Omental fat pad (tissue), 4 donors: ENCODE data around the gene PCOLCE2. TPM values are rescaled to one million over a fixed set of nuclear protein-coding genes. Genes with fewer than 3 reads are reported as not detected.

Source experiments
- ATAC-seq: fragments of 150-250 bp; one replicate; pipeline ENCODE4 v1.9.1; 2016; ENCODE audit warnings: mild to moderate bottlenecking, moderate library complexity; ENCODE audit not compliant: low FRiP score
- DNase-seq: peaks from one replicate; pipeline ENCODE4 v3.0.0-alpha.2; 2019; ENCODE audit warnings: low spot score
- total RNA-seq, 4 donors: library from RNA; depleted of rRNA; stranded (reverse); fragments of >200 nt; gene quantifications; one replicate each; pipeline ENCODE4 v1.1.0, GENCODE V29; 2016
- TF ChIP-seq, protein P1 (sequence below), 3 donors: fragments of 450-650 bp; IDR thresholded peaks; one replicate each; pipeline ENCODE4 v1.5.1; 2016 to 2017; ENCODE audit warnings: antibody characterized with exemption in 3 of 3, mild to moderate bottlenecking in 3 of 3, moderate library complexity in 2 of 3

Gene PCOLCE2
- total RNA-seq, 4 donors from 2014 or later, result 70.3 to 238 (median 159) TPM

DNA sequence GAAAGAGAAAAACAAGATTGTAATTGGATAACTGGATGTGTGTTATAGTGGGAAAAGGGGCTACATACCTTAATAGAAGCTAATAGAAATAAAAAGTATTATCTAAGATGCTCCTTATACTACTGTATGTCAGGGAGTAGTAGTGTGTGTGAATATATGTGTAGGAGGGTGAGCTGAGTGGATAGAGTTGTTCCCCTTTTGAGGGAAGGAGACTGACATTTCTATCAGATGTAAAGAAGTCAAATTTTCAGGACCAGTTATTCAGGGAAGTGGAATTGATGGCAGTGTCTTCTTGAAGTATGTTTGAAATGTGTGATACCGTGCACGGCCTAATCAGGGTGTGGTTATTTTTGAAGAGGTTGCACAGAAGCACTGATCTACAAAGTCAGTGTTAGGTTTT, 49.1 kb downstream of the PCOLCE2 start:
- DNase-seq, result no peak
- TF ChIP-seq, protein P1, sequence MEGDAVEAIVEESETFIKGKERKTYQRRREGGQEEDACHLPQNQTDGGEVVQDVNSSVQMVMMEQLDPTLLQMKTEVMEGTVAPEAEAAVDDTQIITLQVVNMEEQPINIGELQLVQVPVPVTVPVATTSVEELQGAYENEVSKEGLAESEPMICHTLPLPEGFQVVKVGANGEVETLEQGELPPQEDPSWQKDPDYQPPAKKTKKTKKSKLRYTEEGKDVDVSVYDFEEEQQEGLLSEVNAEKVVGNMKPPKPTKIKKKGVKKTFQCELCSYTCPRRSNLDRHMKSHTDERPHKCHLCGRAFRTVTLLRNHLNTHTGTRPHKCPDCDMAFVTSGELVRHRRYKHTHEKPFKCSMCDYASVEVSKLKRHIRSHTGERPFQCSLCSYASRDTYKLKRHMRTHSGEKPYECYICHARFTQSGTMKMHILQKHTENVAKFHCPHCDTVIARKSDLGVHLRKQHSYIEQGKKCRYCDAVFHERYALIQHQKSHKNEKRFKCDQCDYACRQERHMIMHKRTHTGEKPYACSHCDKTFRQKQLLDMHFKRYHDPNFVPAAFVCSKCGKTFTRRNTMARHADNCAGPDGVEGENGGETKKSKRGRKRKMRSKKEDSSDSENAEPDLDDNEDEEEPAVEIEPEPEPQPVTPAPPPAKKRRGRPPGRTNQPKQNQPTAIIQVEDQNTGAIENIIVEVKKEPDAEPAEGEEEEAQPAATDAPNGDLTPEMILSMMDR (IDR thresholded peaks at IDR 0.05), result no peak
- no peak for ATAC-seq

DNA sequence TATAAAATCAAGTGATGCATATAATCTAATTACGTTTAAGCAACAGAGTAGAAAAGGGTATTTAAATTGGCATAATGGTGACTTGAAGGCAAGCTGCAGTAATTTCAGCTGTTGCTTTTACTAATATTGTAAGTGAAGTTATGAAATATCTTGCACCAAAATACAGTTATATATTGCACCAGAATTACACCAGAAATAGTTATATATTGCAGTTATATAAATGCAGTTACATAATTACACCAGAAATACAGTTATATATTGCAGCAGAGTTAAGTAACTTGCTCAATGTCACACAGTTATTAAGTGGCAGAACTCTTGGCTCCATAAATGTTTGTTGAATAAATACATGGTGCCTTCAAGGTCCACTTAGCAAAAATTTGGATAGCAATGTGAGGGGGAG, 51.4 kb downstream of the PCOLCE2 start:
- DNase-seq (no peak), ATAC-seq (no peak)
- TF ChIP-seq, protein P1 (IDR thresholded peaks at IDR 0.05), result no peak

DNA sequence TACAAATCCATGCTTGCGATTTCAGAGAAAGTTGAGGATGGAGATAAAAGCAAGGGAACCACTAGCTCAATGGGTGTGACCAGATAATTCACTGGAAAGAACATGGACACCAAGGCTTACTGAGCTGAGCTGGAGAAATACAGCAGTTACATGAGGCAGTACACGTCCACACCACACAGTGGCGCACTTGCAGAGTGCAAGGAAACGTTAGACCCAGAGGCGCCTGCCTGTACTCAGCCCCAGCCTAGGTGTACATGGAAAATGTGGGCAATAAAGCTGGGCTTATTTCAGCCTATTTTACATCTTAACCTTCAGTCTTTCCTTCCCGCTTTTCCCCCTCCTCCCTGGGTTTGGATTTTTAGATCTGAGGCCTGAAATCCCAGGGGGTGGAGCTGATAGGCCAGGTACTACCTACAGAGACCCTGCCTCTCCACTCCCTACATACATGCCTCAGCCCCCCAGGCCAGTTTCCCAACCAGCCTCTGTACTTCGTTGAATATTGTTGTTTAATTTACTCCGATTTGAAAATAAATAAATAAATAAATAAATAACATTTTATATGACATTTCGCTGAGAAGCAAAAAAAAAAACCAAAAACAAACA, 60.1 kb downstream of the PCOLCE2 start:
- DNase-seq (peak; percentile 85), ATAC-seq (peak; percentile 96)
- TF ChIP-seq, protein P1 (IDR thresholded peaks at IDR 0.05), result peak in 1 of 3 donors; percentile 73

DNA sequence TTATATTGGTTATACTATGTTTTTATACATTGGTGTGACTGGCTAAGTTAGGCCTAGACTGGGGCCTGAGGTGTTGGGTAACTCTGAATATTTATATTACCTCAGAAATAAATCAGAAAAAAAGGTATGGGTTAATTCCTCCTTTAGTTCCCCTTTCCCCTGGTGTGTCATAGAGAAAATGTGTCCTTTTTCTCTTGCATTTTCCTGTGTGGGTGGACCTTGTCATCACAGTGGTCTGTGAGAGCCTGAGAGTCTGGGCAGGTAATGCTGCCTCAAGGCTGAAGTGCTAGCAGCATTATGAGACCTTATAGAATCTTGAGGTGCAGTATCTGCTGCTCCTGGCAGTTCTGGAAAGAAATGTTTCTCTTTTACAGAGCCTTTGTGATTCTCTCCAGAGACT, 69.7 kb downstream of the PCOLCE2 start:
- TF ChIP-seq, protein P1 (IDR thresholded peaks at IDR 0.05), result no peak
- DNase-seq, result no peak
- ATAC-seq, result no peak

DNA sequence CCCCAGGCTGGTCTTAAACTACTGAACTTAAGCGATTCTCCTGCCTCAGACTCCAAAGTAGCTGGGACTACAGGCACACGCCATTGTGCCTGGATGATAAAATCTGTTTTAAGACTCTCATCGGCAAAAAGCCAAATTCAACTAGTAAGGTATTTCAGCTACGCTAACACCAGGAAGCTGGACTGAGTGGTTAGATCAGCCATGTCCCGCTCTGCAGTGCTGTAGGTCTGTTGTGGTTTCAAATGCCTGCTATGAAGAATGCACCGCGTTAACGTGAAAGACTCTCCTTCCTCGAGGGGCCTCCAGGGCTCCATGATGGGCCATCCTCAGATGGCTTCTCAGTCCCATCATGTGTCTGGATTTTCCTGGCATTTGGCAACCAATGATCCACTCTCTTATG, 70.2 kb downstream of the PCOLCE2 start:
- TF ChIP-seq, protein P1 (IDR thresholded peaks at IDR 0.05), result no peak
- ATAC-seq (no peak), DNase-seq (no peak)

DNA sequence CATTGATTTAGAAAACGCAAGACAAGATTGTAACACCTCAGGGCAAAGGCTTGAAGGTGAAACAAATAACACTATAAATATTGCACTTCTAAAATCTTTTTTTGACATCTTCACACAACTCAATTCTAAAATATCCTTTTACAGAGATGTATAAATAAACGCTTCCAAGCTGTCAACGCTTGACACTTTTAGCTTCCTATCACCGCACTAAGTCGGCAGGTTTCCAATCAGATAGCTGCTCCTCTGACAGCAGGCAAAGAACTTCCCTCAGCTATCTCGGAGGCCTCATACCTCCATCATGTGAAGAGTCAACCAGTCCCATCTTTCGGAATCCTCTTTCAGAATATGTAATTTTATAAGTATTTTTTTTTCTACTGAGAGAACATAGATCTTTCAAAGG, 71.0 kb downstream of the PCOLCE2 start:
- TF ChIP-seq, protein P1 (IDR thresholded peaks at IDR 0.05), result no peak
- ATAC-seq, result no peak
- no peak for DNase-seq

DNA sequence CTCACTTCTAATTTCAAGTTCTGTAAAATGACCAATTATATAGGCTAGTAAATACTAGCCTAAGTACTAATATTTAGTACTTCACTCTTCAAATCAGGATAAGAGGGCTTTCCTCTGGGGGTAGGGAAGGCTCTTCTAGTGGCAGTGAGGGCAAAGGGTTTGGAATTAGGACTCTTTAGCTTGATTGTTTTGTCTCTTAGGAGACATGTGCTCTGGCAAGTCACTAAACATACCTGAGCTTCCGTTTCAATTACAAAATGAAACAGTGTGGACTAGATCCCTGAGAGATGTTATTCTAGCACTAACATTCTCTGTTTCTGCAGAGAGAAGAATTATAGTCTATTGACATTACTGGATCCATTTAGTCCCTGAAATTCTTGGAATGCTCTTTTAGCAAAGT, 71.5 kb downstream of the PCOLCE2 start:
- TF ChIP-seq, protein P1 (IDR thresholded peaks at IDR 0.05), result no peak
- no peak for ATAC-seq
- no peak for DNase-seq
